SW 1271 (cell line): ENCODE measurements around the gene CLCN5.

Experiments used
- DNase-seq, 2 experiments: peaks; one replicate each; lab custom pipeline; 2025; lab: John Stamatoyannopoulos, UW

Gene CLCN5

GRCh38 chrX:50088645-50089044 lies 166.2 kb downstream of the CLCN5 start:
- DNase-seq, result no peak

- no peak for DNase-seq
These were observed 171.2 kb downstream of the CLCN5 start for GRCh38 chrX:50093625-50094024.

GRCh38 chrX:50097071-50097470 lies 174.7 kb downstream of the CLCN5 start:
- DNase-seq, result no peak

- no peak for DNase-seq
These were observed 175.8 kb downstream of the CLCN5 start for GRCh38 chrX:50098241-50098640.

GRCh38 chrX:50098749-50099148 lies 176.4 kb downstream of the CLCN5 start:
- no peak for DNase-seq

GRCh38 chrX:50099331-50099730 lies 176.9 kb downstream of the CLCN5 start:
- DNase-seq, result no peak

- DNase-seq, result no peak
These were observed 177.8 kb downstream of the CLCN5 start for GRCh38 chrX:50100188-50100587.

GRCh38 chrX:50103176-50103575 lies 180.8 kb downstream of the CLCN5 start:
- DNase-seq, result no peak

GRCh38 chrX:50103866-50104566 lies 181.6 kb downstream of the CLCN5 start:
- no peak for DNase-seq

- no peak for DNase-seq
These were observed 183.8 kb downstream of the CLCN5 start for GRCh38 chrX:50106051-50106675.

- no peak for DNase-seq
These were observed 185.1 kb downstream of the CLCN5 start for GRCh38 chrX:50107470-50107869.

GRCh38 chrX:50108264-50108663 lies 185.9 kb downstream of the CLCN5 start:
- DNase-seq, result no peak

- DNase-seq, result no peak
These were observed 189.3 kb downstream of the CLCN5 start for GRCh38 chrX:50111742-50112141.

- no peak for DNase-seq
These were observed 191.7 kb downstream of the CLCN5 start for GRCh38 chrX:50114113-50114512.

- no peak for DNase-seq
These were observed 193.6 kb downstream of the CLCN5 start for GRCh38 chrX:50115973-50116372.

- DNase-seq, result no peak
These were observed 195.1 kb downstream of the CLCN5 start for GRCh38 chrX:50117476-50117875.

GRCh38 chrX:50125480-50125879 lies 203.1 kb downstream of the CLCN5 start:
- DNase-seq, result no peak

GRCh38 chrX:50147972-50148371 lies 225.6 kb downstream of the CLCN5 start:
- no peak for DNase-seq
